GM21528 (cell line): Measurements from ENCODE around the gene SPTB.

ENCODE experiments used
- ATAC-seq: cut with Tn5 transposase; IDR thresholded peaks from one replicate; pipeline ENCODE4 v1.9.1; 2021; ENCODE audit warnings: mild to moderate bottlenecking, moderate library complexity; ENCODE audit not compliant: unreplicated experiment, low FRiP score

SPTB gene

GRCh38 chr14:64757601-64758000 is 122.1 kb downstream of the SPTB start:
- no peak for ATAC-seq

- no peak for ATAC-seq
Measured at GRCh38 chr14:64756712-64757111, 123.0 kb downstream of the SPTB start.

- no peak for ATAC-seq
Measured at GRCh38 chr14:64755781-64756221, 123.9 kb downstream of the SPTB start.

- ATAC-seq: no peak
Measured at GRCh38 chr14:64754685-64755084, 125.0 kb downstream of the SPTB start.

- no peak for ATAC-seq
Measured at GRCh38 chr14:64753999-64754398, 125.7 kb downstream of the SPTB start.

GRCh38 chr14:64753374-64753773 is 126.3 kb downstream of the SPTB start:
- no peak for ATAC-seq

DNA sequence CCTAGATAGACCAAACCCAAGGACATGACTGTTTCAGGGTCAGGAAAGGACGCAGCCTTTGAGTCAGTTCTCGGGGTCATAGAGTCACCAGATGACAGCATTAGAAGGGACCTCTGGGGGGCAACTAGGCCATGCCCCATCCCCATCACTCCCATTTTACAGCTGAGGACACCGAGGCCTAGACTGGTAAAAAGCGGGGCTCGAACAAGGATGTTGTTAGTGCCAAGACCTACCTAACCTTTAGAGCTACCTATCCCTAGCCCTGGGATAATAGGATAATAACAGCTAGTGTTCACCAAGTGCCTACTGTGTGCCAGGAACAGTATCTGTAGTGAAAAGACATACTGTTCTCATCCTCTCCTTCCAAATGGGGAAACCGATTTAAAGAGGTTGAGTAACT is 126.8 kb downstream of the SPTB start:
- ATAC-seq: no peak

- no peak for ATAC-seq
Measured at GRCh38 chr14:64748995-64749714, 130.6 kb downstream of the SPTB start.

GRCh38 chr14:64748521-64748920 is 131.2 kb downstream of the SPTB start:
- ATAC-seq: no peak

- no peak for ATAC-seq
Measured at GRCh38 chr14:64747327-64747726, 132.4 kb downstream of the SPTB start.

GRCh38 chr14:64746298-64747250 is 133.1 kb downstream of the SPTB start:
- ATAC-seq: no peak

GRCh38 chr14:64745511-64746091 is 134.1 kb downstream of the SPTB start:
- ATAC-seq: no peak

GRCh38 chr14:64743061-64743460 is 136.6 kb downstream of the SPTB start:
- no peak for ATAC-seq

- no peak for ATAC-seq
Measured at GRCh38 chr14:64741961-64742360, 137.7 kb downstream of the SPTB start.

- no peak for ATAC-seq
Measured at GRCh38 chr14:64741200-64741599, 138.5 kb downstream of the SPTB start.

- ATAC-seq: no peak
Measured at GRCh38 chr14:64738281-64738804, 141.4 kb downstream of the SPTB start.

- ATAC-seq: no peak
Measured at GRCh38 chr14:64737391-64738280, 142.1 kb downstream of the SPTB start.

- ATAC-seq: no peak
Measured at GRCh38 chr14:64736271-64737169, 143.2 kb downstream of the SPTB start.

DNA sequence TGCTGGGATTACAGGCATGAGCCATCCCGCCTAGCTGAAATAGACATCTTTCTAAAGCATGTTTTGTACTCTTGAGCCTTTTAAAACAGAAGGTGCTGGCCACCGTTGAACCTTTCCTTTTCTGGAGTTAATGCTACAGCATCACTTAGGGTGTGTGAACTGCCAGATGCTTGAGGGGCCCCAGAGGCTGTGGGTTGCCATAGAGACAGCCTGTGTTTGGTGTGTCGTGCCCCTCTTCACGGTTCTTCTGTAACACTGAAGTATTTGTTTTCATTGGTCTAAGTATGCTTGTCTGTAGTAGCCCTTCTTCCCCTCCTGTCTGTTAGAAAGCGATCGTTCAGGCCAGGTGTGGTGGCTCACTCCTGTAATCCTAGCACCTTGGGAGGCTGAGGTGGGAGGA is 144.7 kb downstream of the SPTB start:
- ATAC-seq: no peak
